Vagina (tissue), 2 donors: ENCODE measurements around the gene MARCHF6. TPM values are rescaled to one million over a fixed set of nuclear protein-coding genes. Genes with fewer than 3 reads are reported as not detected.

Source experiments
- DNase-seq, 2 donors: peaks; one replicate each; pipeline ENCODE4 v3.0.0-alpha.2; 2017; ENCODE audit errors: extremely low spot score in 2 of 2
- H3K27ac ChIP-seq: fragments of 200-600 bp; sonication (generic); one replicate; pipeline ENCODE4 v1.5.1; 2019
- H3K27me3 ChIP-seq: fragments of 200-600 bp; sonication (generic); one replicate; pipeline ENCODE4 v1.5.1; 2019
- H3K36me3 ChIP-seq, 2 donors: fragments of 200-600 bp; sonication (generic); one replicate each; pipeline ENCODE4 v1.5.1; 2017 to 2019
- H3K4me1 ChIP-seq: fragments of 200-600 bp; sonication (generic); one replicate; pipeline ENCODE4 v1.5.1; 2019
- H3K4me3 ChIP-seq, 2 donors: fragments of 200-600 bp; sonication (generic); 1 replicate in 1 of 2; 2 replicates in 1 of 2; pipeline ENCODE4 v1.5.1; 2016 to 2019
- H3K9me3 ChIP-seq: fragments of 200-600 bp; sonication (generic); one replicate; pipeline ENCODE4 v1.5.1; 2019
- POLR2A ChIP-seq, 2 donors: fragments of 450-650 bp; IDR thresholded peaks; one replicate each; pipeline ENCODE4 v1.6.1; 2017; ENCODE audit warnings: antibody characterized with exemption in 2 of 2, mild to moderate bottlenecking in 2 of 2, moderate library complexity in 2 of 2
- POLR2AphosphoS5 ChIP-seq, 2 donors: sonication (generic); formaldehyde crosslinking; IDR thresholded peaks; one replicate each; pipeline ENCODE4 v1.9.0; 2017; ENCODE audit warnings: antibody characterized with exemption in 2 of 2, mild to moderate bottlenecking in 2 of 2, low read depth in 1 of 2; ENCODE audit not compliant: insufficient read depth in 1 of 2
- intact Hi-C: fragments of 100-400 bp; cut with DNase I; formaldehyde crosslinking; loops from one replicate; pipeline ENCODE4 v1.15.1; 2023
- total RNA-seq: library from RNA; depleted of rRNA; stranded (reverse); fragments of >200 nt; gene quantifications from one replicate; pipeline ENCODE4 v1.2.3, GENCODE V29; 2016
- TF ChIP-seq, protein P1 (sequence below), 3 experiments: fragments of 450-650 bp in 2 of 3; fragments of 200-600 bp in 1 of 3; sonication (generic) in 1 of 3; IDR thresholded peaks; one replicate each; pipeline ENCODE4 v1.5.1; 2017 to 2019; ENCODE audit warnings: antibody characterized with exemption in 3 of 3, mild to moderate bottlenecking in 2 of 3, moderate library complexity in 2 of 3

Gene MARCHF6
- total RNA-seq, 1 donor from 2014 or later = 68.8 TPM

GRCh38 chr5:10396552-10396951, 43.1 kb downstream of the MARCHF6 start:
- H3K4me3 ChIP-seq = no peak overlapping the region
- no peaks in the 10 kb centered on the region for H3K9me3 ChIP-seq
- H3K36me3 ChIP-seq = peaks cover 0 to 49% of the 10 kb centered on the region in 2 donors
- H3K4me1 ChIP-seq = no peaks in the 10 kb centered on the region
- no peak overlapping the region for H3K27ac ChIP-seq
- TF ChIP-seq POLR2AphosphoS5 (IDR thresholded peaks at IDR 0.05; ENCODE audit: insufficient read depth in 1 of 2, low read depth in 1 of 2) (no peak), POLR2A (IDR thresholded peaks at IDR 0.05) (no peak)
- TF ChIP-seq, protein P1, sequence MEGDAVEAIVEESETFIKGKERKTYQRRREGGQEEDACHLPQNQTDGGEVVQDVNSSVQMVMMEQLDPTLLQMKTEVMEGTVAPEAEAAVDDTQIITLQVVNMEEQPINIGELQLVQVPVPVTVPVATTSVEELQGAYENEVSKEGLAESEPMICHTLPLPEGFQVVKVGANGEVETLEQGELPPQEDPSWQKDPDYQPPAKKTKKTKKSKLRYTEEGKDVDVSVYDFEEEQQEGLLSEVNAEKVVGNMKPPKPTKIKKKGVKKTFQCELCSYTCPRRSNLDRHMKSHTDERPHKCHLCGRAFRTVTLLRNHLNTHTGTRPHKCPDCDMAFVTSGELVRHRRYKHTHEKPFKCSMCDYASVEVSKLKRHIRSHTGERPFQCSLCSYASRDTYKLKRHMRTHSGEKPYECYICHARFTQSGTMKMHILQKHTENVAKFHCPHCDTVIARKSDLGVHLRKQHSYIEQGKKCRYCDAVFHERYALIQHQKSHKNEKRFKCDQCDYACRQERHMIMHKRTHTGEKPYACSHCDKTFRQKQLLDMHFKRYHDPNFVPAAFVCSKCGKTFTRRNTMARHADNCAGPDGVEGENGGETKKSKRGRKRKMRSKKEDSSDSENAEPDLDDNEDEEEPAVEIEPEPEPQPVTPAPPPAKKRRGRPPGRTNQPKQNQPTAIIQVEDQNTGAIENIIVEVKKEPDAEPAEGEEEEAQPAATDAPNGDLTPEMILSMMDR (IDR thresholded peaks at IDR 0.05) = no peak
- H3K27me3 ChIP-seq = no peaks in the 10 kb centered on the region
- DNase-seq = no peak
- intact Hi-C loops = no loop called here

DNA sequence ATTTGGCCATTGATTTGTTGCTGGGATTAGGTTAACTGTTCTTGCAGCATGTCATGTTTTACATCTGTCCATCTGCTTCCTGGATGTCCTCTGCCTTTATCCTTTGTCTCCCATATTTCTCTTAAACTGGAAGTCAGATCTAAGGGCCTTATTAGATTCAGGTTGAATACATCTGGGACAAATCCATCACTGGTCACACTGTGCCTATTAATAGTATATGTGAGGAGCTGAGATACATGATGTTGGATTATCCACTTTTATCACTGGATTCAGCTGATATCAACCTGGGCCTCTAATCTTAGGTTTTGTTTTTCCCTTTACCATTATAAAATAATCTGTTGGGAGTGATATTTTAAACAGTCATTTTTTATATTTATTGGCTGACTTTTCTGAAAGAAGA, 46.3 kb downstream of the MARCHF6 start:
- no peaks in the 10 kb centered on the region for H3K4me1 ChIP-seq
- H3K27me3 ChIP-seq = no peaks in the 10 kb centered on the region
- TF ChIP-seq POLR2AphosphoS5 (IDR thresholded peaks at IDR 0.05; ENCODE audit: insufficient read depth in 1 of 2, low read depth in 1 of 2) (no peak), POLR2A (IDR thresholded peaks at IDR 0.05) (no peak)
- TF ChIP-seq, protein P1 (IDR thresholded peaks at IDR 0.05) = no peak
- no peaks in the 10 kb centered on the region for H3K9me3 ChIP-seq
- no peak for DNase-seq
- no peak overlapping the region for H3K4me3 ChIP-seq
- intact Hi-C loops = loop anchor here (10.0 kb wide), 1 partner anchor 115 kb away; no protein-coding TSS in a partner anchor
- peak overlapping the region; percentile 0 for H3K27ac ChIP-seq
- peaks cover 0 to 45% of the 10 kb centered on the region in 2 donors for H3K36me3 ChIP-seq

GRCh38 chr5:10400411-10400810, 46.9 kb downstream of the MARCHF6 start:
- peak overlapping the region; percentile 0 for H3K27ac ChIP-seq
- TF ChIP-seq POLR2AphosphoS5 (IDR thresholded peaks at IDR 0.05; ENCODE audit: insufficient read depth in 1 of 2, low read depth in 1 of 2) (no peak), POLR2A (IDR thresholded peaks at IDR 0.05) (no peak)
- TF ChIP-seq, protein P1 (IDR thresholded peaks at IDR 0.05) = no peak
- DNase-seq = no peak
- no peaks in the 10 kb centered on the region for H3K4me1 ChIP-seq
- H3K9me3 ChIP-seq = no peaks in the 10 kb centered on the region
- no peak overlapping the region for H3K4me3 ChIP-seq
- H3K36me3 ChIP-seq = peaks cover 0 to 46% of the 10 kb centered on the region in 2 donors
- H3K27me3 ChIP-seq = no peaks in the 10 kb centered on the region
- intact Hi-C loops = loop anchor here (10.0 kb wide), 1 partner anchor 116 kb away; no protein-coding TSS in a partner anchor

- peak; percentile 12 to 37 for TF ChIP-seq POLR2AphosphoS5 (IDR thresholded peaks at IDR 0.05; ENCODE audit: insufficient read depth in 1 of 2, low read depth in 1 of 2)
- TF ChIP-seq, protein P1 (IDR thresholded peaks at IDR 0.05) = no peak
- TF ChIP-seq POLR2A (IDR thresholded peaks at IDR 0.05) = no peak
- Histone ChIP-seq H3K9me3 (no peaks in the 10 kb centered on the region), H3K27me3 (no peaks in the 10 kb centered on the region), H3K36me3 (peaks cover 0 to 46% of the 10 kb centered on the region in 2 donors), H3K4me1 (no peaks in the 10 kb centered on the region), H3K27ac (peak overlapping the region; percentile 0), H3K4me3 (no peak overlapping the region)
- no peak for DNase-seq
- intact Hi-C loops = loop anchor here (10.0 kb wide), 1 partner anchor 116 kb away; no protein-coding TSS in a partner anchor
Observed at GRCh38 chr5:10400831-10401230, 47.3 kb downstream of the MARCHF6 start.

DNA sequence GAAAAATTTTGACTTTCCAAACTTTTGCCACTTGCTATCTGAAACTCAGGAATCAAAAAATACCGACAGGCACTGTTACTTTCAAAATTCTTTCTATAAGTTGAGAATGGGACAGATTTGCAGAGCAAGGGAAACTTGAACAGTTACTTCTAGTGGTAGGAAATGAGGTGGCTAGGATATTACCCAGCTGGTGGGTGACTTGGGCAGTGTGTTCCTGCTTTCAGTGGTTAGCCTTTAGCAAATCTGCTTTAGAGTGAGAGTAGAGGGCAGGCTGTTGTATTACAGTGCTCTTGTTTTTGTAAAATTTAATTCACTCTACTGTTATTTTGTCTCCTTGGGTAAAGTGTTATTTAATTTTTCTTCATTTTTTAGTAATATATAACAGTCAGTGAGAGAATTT, 48.0 kb downstream of the MARCHF6 start:
- peaks cover 0 to 44% of the 10 kb centered on the region in 2 donors for H3K36me3 ChIP-seq
- no peaks in the 10 kb centered on the region for H3K9me3 ChIP-seq
- DNase-seq = no peak
- intact Hi-C loops = loop anchor here (10.0 kb wide), 1 partner anchor 117 kb away; no protein-coding TSS in a partner anchor
- no peaks in the 10 kb centered on the region for H3K27me3 ChIP-seq
- H3K27ac ChIP-seq = no peak overlapping the region
- TF ChIP-seq POLR2AphosphoS5 (IDR thresholded peaks at IDR 0.05; ENCODE audit: insufficient read depth in 1 of 2, low read depth in 1 of 2) (no peak), POLR2A (IDR thresholded peaks at IDR 0.05) (no peak)
- TF ChIP-seq, protein P1 (IDR thresholded peaks at IDR 0.05) = no peak
- H3K4me1 ChIP-seq = no peaks in the 10 kb centered on the region
- no peak overlapping the region for H3K4me3 ChIP-seq
